Esophagus muscularis mucosa (tissue), 4 donors: ENCODE measurements around the gene SMIM45.

Experiments
- DNase-seq: peaks from one replicate; pipeline ENCODE4 v3.0.0-alpha.2; 2017; ENCODE audit errors: extremely low spot score
- H3K27ac ChIP-seq, 4 donors: fragments of 200-600 bp; sonication (generic); replicated peaks in 1 of 4; 1 replicate in 3 of 4; 2 replicates in 1 of 4; pipeline ENCODE4 v1.5.1; 2016 to 2019; ENCODE audit warnings: mild to moderate bottlenecking in 1 of 4
- H3K27me3 ChIP-seq, 4 donors: fragments of 200-600 bp; sonication (generic); one replicate each; pipeline versions ENCODE4 v1.5.1 to v1.6.0; 2016 to 2019
- H3K36me3 ChIP-seq, 4 donors: fragments of 200-600 bp; sonication (generic); one replicate each; pipeline ENCODE4 v1.5.1; 2016 to 2019
- H3K4me1 ChIP-seq, 4 donors: fragments of 200-600 bp; sonication (generic); one replicate each; pipeline ENCODE4 v1.5.1; 2016 to 2019
- H3K4me3 ChIP-seq, 4 donors: fragments of 200-600 bp; sonication (generic); 1 replicate in 2 of 4; 2 replicates in 2 of 4; pipeline ENCODE4 v1.5.1; 2016 to 2019; ENCODE audit warnings: mild to moderate bottlenecking in 4 of 4, moderate library complexity in 1 of 4
- H3K9me3 ChIP-seq, 4 donors: fragments of 200-600 bp; sonication (generic); 1 replicate in 3 of 4; 2 replicates in 1 of 4; pipeline ENCODE4 v1.5.1; 2016 to 2019
- EP300 ChIP-seq: sonication (generic); formaldehyde crosslinking; IDR thresholded peaks from one replicate; pipeline ENCODE4 v1.6.1; 2017; ENCODE audit warnings: antibody characterized with exemption
- POLR2A ChIP-seq: fragments of 450-650 bp; IDR thresholded peaks from one replicate; pipeline ENCODE4 v1.6.1; 2017; ENCODE audit warnings: antibody characterized with exemption, moderate library complexity, mild to moderate bottlenecking, low read depth
- POLR2AphosphoS5 ChIP-seq, 2 donors: sonication (generic); formaldehyde crosslinking; IDR thresholded peaks; one replicate each; pipeline ENCODE4 v1.6.1; 2017; ENCODE audit warnings: antibody characterized with exemption in 2 of 2
- WGBS: methylation state at CpG from one replicate; pipeline ENCODE4 v1.1.5; 2018; 5-methylcytosine and 5-hydroxymethylcytosine counted together
- intact Hi-C: fragments of 100-400 bp; cut with DNase I; formaldehyde crosslinking; loops from one replicate; pipeline ENCODE4 v1.15.1; 2023
- TF ChIP-seq, protein P1 (sequence below), 3 experiments: fragments of 200-600 bp in 2 of 3; fragments of 450-650 bp in 1 of 3; sonication (generic) in 2 of 3; IDR thresholded peaks; one replicate each; pipeline ENCODE4 v1.5.1; 2017 to 2019; ENCODE audit warnings: antibody characterized with exemption in 3 of 3, mild to moderate bottlenecking in 2 of 3, moderate library complexity in 1 of 3

Gene SMIM45

DNA sequence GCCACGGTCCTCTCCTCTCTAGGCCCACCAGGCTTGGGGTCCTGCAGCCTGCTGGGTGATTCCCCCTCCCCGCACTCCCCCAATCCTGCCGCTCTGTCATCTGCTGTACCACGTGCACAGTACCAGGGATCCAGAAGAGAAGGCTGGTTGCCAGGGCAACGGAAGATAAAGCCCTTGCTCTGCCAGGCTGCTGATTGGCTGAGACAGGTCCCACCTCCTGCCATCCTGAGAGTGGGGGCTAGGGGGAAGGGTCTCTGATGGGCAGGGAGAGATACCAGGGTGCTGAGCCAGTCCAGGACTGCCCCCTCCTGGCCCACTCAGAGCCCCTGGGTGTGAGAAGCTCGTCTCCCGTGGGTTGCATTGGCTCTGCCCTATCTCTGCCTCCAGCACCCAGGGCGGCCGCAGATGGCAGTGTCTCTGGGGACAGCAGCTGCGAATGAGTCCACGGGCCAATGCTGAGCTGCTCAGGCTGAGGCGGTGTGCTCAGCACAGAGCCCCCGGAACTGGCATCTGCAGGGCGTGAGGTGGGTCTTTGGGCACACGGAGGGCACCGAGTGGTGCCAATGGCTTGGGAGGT is at the start of gene SMIM45:
Gene SMIM45 (plus strand): TSS at position 253 of the 577 bp plus-strand sequence.
- Histone ChIP-seq H3K4me3 (no peak within 1 kb of the TSS), H3K27ac (no peak within 1 kb of the TSS), H3K27me3 (peaks cover 0 to 33% (median 0%) of the 10 kb centered on the region in 4 donors), H3K36me3 (no peaks in the 10 kb centered on the region), H3K4me1 (peaks cover 3 to 8% (median 7%) of the 10 kb centered on the region in 4 donors), H3K9me3 (no peaks in the 10 kb centered on the region)
- WGBS, result 76% methylated on average over 4 of the region's 16 CpGs
- no peak for DNase-seq
- TF ChIP-seq EP300 (no peak), POLR2AphosphoS5 (IDR thresholded peaks at IDR 0.05) (no peak), POLR2A (no peak)
- TF ChIP-seq, protein P1, sequence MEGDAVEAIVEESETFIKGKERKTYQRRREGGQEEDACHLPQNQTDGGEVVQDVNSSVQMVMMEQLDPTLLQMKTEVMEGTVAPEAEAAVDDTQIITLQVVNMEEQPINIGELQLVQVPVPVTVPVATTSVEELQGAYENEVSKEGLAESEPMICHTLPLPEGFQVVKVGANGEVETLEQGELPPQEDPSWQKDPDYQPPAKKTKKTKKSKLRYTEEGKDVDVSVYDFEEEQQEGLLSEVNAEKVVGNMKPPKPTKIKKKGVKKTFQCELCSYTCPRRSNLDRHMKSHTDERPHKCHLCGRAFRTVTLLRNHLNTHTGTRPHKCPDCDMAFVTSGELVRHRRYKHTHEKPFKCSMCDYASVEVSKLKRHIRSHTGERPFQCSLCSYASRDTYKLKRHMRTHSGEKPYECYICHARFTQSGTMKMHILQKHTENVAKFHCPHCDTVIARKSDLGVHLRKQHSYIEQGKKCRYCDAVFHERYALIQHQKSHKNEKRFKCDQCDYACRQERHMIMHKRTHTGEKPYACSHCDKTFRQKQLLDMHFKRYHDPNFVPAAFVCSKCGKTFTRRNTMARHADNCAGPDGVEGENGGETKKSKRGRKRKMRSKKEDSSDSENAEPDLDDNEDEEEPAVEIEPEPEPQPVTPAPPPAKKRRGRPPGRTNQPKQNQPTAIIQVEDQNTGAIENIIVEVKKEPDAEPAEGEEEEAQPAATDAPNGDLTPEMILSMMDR (IDR thresholded peaks at IDR 0.05), result no peak
- intact Hi-C loops, result no loop called here

DNA sequence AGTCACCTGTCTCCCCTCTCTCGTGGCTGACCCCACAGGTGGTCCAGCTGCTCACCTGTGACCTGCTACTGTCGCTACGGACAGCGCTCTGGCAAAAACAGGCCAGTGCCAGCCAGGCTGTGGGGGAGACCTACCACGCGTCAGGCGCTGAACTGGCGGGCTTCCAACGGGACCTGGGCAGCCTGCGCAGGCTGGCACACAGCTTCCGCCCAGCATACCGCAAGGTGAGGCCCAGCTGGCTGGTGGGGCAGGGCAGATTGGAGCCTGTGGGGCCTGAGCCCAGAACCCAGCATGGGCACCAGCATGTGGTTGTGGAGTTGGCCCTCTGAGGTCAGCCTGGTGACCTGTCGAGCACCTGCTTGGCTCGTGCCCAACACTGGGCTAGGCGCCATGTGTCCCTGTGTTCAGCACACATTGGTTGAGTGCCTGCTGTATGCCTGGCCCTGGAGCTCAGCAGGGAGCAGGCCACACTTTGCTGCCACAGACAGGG is 49.0 kb upstream of the SMIM45 start:
- H3K36me3 ChIP-seq, result peaks cover 51 to 96% (median 91%) of the 10 kb centered on the region in 4 donors
- no peak overlapping the region for H3K4me3 ChIP-seq
- no peak overlapping the region for H3K27ac ChIP-seq
- no peaks in the 10 kb centered on the region for H3K27me3 ChIP-seq
- WGBS, result 88% methylated on average over 11 of the region's 15 CpGs
- H3K9me3 ChIP-seq, result no peaks in the 10 kb centered on the region
- intact Hi-C loops, result no loop called here
- no peak for TF ChIP-seq POLR2A
- no peak for TF ChIP-seq EP300
- no peak for TF ChIP-seq POLR2AphosphoS5 (IDR thresholded peaks at IDR 0.05)
- TF ChIP-seq, protein P1 (IDR thresholded peaks at IDR 0.05), result no peak
- DNase-seq, result no peak
- H3K4me1 ChIP-seq, result peaks cover 0 to 19% (median 0%) of the 10 kb centered on the region in 4 donors

DNA sequence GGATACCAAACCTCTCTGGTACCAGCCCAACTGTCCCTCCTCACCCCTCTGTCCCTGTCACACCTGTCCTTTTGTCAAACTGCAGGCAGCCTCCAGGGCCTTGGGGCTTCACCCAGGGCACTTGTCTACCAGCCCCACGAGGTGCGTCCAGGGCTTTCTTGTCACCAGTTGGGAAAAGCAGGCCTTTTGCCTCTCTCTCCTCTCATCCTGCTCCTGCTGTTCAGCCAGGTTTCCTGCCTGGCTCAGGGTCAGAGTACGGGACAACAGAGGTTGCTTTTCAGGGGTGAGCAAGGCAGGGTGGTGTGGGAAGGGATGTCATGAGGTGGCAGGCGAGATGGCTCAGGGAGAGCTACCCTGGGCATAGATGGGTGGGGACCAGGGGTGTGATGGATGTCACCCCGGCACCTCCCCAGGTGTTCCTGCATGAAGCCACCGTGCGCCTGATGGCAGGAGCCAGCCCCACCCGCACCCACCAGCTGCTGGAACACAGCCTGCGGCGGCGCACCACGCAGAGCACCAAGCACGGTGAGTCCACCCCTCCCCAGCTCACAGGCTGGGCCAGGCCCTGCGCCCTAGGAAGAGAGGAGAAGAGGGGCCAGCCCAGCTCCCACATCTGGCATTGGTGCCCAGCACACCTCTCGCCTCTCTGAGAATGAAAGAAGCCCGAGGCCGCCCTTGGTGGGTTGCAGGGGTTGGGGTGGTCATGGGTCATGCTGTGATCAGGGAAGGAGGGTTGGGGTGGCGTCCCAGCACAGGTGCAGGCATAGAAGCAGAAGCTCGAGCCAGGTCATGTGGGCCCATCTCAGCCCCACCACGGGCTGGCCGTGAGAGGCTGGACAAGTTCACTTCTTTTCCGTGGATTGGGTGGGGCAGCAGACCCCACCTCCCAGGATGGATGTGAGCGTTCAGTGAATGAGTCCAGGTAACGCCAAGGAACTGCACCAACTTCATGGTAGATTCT is 47.2 kb upstream of the SMIM45 start:
- H3K27me3 ChIP-seq, result peaks cover 0 to 12% (median 4%) of the 10 kb centered on the region in 4 donors
- WGBS, result 91% methylated on average over 14 of the region's 24 CpGs
- H3K36me3 ChIP-seq, result peaks cover 44 to 78% (median 77%) of the 10 kb centered on the region in 4 donors
- intact Hi-C loops, result no loop called here
- no peak overlapping the region for H3K27ac ChIP-seq
- H3K9me3 ChIP-seq, result no peaks in the 10 kb centered on the region
- TF ChIP-seq POLR2A, result no peak
- TF ChIP-seq, protein P1 (IDR thresholded peaks at IDR 0.05), result no peak
- no peak for TF ChIP-seq EP300
- no peak for TF ChIP-seq POLR2AphosphoS5 (IDR thresholded peaks at IDR 0.05)
- DNase-seq, result no peak
- H3K4me1 ChIP-seq, result peaks cover 3 to 10% (median 5%) of the 10 kb centered on the region in 4 donors
- no peak overlapping the region for H3K4me3 ChIP-seq

DNA sequence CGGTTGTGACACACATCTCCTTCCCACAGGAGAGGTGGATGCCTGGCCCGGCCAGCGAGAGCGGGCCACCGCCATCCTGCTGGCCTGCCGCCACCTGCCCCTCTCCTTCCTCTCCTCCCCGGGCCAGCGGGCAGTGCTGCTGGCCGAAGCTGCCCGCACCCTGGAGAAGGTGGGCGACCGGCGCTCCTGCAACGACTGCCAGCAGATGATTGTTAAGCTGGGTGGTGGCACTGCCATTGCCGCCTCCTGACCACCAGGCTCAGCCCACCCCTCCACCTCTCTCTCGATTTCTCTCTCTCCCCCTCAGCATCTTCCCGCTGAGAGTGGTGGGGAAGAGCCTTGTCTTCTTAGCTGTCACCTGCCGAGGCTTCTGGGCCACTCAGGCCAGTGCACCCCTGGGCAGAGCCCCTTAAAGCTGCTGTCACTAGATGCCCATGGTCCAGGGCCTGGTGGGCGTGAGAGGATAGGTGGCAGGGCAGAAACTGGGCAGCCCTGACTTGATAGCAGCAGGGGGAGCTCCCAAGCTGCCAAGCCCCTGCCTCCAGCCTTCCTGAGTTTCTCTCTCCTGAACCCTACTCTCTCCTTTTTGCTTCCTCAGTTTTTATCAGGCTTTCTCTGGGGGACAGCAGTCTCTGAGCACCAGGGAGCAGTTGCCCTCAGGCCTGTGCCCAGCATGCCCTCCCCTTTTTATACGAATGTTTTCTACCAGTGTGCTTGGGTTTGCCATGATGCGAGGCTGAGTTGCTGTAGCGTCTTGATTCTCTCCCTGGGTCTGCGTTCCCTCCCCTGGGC is 46.3 kb upstream of the SMIM45 start:
- Histone ChIP-seq H3K4me3 (no peak overlapping the region), H3K9me3 (no peaks in the 10 kb centered on the region), H3K36me3 (peaks cover 39 to 69% (median 68%) of the 10 kb centered on the region in 4 donors), H3K27ac (no peak overlapping the region), H3K27me3 (peaks cover 4 to 21% (median 8%) of the 10 kb centered on the region in 4 donors), H3K4me1 (peaks cover 11 to 14% (median 13%) of the 10 kb centered on the region in 4 donors)
- TF ChIP-seq POLR2A (no peak), POLR2AphosphoS5 (IDR thresholded peaks at IDR 0.05) (no peak), EP300 (no peak)
- TF ChIP-seq, protein P1 (IDR thresholded peaks at IDR 0.05), result no peak
- intact Hi-C loops, result no loop called here
- WGBS, result 88% methylated on average over 19 of the region's 23 CpGs
- DNase-seq, result no peak
